ENCODE data around the gene SSX4. TPM values are rescaled to one million over a fixed set of nuclear protein-coding genes. Genes with fewer than 3 reads are reported as not detected.

Gene SSX4, protein sequence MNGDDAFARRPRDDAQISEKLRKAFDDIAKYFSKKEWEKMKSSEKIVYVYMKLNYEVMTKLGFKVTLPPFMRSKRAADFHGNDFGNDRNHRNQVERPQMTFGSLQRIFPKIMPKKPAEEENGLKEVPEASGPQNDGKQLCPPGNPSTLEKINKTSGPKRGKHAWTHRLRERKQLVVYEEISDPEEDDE
- total RNA-seq (2022; extraction: Qiagen RNA extraction), result not detected in 5 replicates

GRCh38 chrX:48383239-48383638 is at the start of gene SSX4:
TSS of gene SSX4 (plus strand) at chrX:48383539. CDS start at chrX:48384054, 515 bp downstream.

DNA sequence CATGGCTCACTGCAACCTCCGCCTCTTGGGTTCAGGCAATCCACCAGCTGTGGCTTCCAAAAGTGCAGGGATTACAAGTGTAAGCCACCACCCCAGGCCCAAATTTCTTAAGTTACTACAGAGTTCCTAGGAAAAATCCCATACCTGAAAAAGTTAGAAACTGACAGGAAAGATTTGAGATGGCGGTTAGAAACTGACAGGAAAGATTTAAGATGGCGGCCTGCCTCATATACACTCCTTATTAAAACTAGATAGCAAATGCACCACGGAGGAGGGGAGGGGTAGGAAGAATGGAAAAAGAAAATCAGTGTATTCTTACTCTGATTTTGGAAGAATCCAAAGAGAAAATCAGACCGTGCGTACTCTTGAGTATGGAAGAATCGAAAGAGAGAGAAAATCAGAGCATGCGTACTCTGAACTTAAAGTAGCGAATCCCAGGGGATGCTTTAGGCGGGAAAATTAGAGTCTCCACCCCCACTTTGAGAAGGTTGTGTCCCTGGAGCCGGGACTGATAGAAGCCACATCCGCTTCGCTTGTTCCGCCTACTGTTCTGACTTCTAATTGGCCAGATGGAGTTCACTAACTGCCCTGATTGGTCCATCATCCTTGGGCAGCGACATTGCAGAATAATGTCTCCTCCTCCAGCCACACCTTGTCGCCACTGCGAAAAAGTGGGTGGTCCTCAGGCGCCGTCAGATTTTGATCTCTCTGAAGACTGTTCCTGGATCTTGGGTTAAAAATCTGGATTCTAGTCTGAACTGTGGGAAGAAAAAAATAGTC is 26.8 kb upstream of the SSX4 start, which contains the start of gene SSX3:
TSS of gene SSX3 (minus strand) at position 389 of the 780 bp plus-strand sequence. CDS start 1,454 bp downstream, outside the sequence.

DNA sequence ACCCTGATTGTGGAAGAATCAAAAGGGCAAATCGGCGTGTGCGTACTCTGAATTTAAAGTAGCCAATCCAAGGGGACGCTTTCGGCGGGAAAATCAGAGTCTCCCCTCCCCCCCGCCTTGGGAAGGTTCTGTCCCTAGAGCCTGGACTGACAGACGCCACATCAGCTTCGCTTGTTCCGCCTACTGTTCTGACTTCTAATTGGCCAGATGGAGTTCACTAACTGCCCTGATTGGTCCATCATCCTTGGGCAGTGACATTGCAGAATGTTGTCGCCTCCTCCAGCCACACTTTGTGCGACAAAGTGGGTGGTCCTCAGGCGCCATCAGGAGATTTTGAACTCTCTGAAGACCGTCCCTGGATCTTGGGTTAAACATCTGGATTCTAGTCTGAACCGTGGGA is 28.5 kb downstream of the SSX4 start, which contains the start of gene SSX4B:
TSS of gene SSX4B (minus strand) at position 101 of the 400 bp plus-strand sequence. CDS start 588 bp downstream, outside the sequence.

Other genes starting within 250 kb of the SSX4 start
- gene SSX5, start 186.7 kb upstream of the SSX4 start, total RNA-seq (2022; extraction: Qiagen RNA extraction), result not detected in 5 replicates
- gene SSX1, start 128.1 kb upstream of the SSX4 start, total RNA-seq (2022; extraction: Qiagen RNA extraction), result not detected in 5 replicates
- not detected in 5 replicates for gene SSX3, start 26.8 kb upstream of the SSX4 start, total RNA-seq (2022; extraction: Qiagen RNA extraction)
- not detected in 5 replicates for gene SSX4B, start 28.4 kb downstream of the SSX4 start, total RNA-seq (2022; extraction: Qiagen RNA extraction)
- gene SLC38A5, start 86.7 kb downstream of the SSX4 start, total RNA-seq (2022; extraction: Qiagen RNA extraction), result 0.08 to 0.24 TPM (median 0.18 TPM) in 4 of 5 replicates, not detected in the other
- gene FTSJ1, start 92.7 kb downstream of the SSX4 start, total RNA-seq (2022; extraction: Qiagen RNA extraction), result 66.2 to 74.4 TPM (median 71.2 TPM) in 5 replicates
- gene PORCN, start 125.5 kb downstream of the SSX4 start, total RNA-seq (2022; extraction: Qiagen RNA extraction), result 14.2 to 17.5 TPM (median 15.9 TPM) in 5 replicates
- gene EBP, start 138.3 kb downstream of the SSX4 start, total RNA-seq (2022; extraction: Qiagen RNA extraction), result 126 to 150 TPM (median 136 TPM) in 5 replicates
- gene TBC1D25, start 156.2 kb downstream of the SSX4 start, total RNA-seq (2022; extraction: Qiagen RNA extraction), result 11.0 to 14.9 TPM (median 13.3 TPM) in 5 replicates
- gene RBM3, start 190.9 kb downstream of the SSX4 start, total RNA-seq (2022; extraction: Qiagen RNA extraction), result 309 to 586 TPM (median 363 TPM) in 5 replicates
- 60.8 to 87.8 TPM (median 79.6 TPM) in 5 replicates for gene WDR13, start 214.0 kb downstream of the SSX4 start, total RNA-seq (2022; extraction: Qiagen RNA extraction)